ENCODE results near the gene TMEM132D. TPM values are rescaled to one million over a fixed set of nuclear protein-coding genes. Genes with fewer than 3 reads are reported as not detected.
"Not testable (repeated sequence)": the region's sequence is repeated elsewhere in the genome, so short reads cannot be mapped to it uniquely, and the experiment has no call there.

TMEM132D gene
- total RNA-seq, 5 donors from 2014 or later (not counting 1 experiment from before 2014, with no cell fraction given), result not detected

DNA sequence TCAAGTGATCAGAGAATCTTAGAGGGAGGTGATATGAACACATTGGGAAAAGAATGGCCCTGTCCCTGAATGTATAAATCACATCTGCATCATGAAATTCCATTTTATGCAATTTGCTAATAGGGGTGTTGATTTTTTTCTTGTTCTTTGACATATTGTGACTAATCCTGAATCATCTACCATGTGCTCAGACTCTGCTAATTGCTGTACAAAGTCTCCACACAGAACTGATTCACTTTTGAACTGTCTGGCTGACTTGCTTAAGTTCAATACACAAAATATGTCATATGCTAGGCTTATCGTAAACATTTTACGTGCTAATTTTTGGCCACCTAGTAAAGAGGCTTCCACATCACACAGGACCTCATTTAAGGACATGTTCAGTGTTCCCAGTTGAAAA, 2.6 kb downstream of the TMEM132D start:
- Mint-ChIP-seq H3K36me3 (no peaks in the 10 kb centered on the region), H3K4me1 (no peaks in the 10 kb centered on the region), H3K4me3 (no peak overlapping the region), H3K27ac (no peak overlapping the region), H3K27me3 (peaks cover 36 to 39% of the 10 kb centered on the region in 2 donors), H3K9me3 (no peaks in the 10 kb centered on the region)
- ATAC-seq (replicated peaks in 1 of 4), result no peak
- DNase-seq, result no peak
- Histone ChIP-seq H3K9me3 (no peaks in the 10 kb centered on the region), H3K4me1 (ENCODE audit: control insufficient read depth in 1 of 2, extremely low read depth in 1 of 2, insufficient read depth in 2 of 2, low read length in 2 of 2) (no peaks in the 10 kb centered on the region), H3K27ac (ENCODE audit: low read length) (no peak overlapping the region), H3K27me3 (replicated peaks in 1 of 2; ENCODE audit: control insufficient read depth in 2 of 2, extremely low read depth in 1 of 2, insufficient read depth in 2 of 2, low read length in 1 of 2) (peaks cover 6 to 17% of the 10 kb centered on the region in 2 experiments), H3K4me3 (ENCODE audit: control insufficient read depth in 1 of 2, extremely low read depth in 1 of 2, low read length in 1 of 2) (no peak overlapping the region), H3K36me3 (ENCODE audit: control insufficient read depth in 2 of 2, extremely low read depth in 1 of 2, insufficient read depth in 1 of 2, low read length in 1 of 2) (no peaks in the 10 kb centered on the region)
- whole genome bisulfite sequencing (ENCODE audit: insufficient coverage), result no CpG with 5 or more reads among the region's 2 CpGs
- ChIA-PET CTCF (no interaction called here), POLR2A (no interaction called here)

DNA sequence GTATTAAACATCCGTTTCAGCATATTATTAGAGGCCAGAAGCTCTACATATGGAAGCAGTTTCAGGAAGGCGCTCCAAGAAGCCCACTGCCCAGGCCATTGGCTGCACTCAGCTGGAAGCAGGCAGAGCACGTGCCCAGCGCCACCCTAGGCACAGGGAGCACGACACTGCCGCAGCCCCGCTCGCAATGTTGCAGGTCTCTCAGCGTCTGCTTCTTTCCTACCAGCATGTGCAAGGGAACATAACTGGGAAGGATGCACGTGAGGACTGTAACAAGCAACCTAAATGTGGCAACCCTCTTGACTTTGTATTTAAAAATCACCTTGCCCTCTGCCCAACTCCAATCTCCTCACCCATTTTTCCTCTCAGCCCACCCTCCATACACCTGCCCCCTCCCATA, 3.5 kb downstream of the TMEM132D start:
- H3K4me3 Mint-ChIP-seq, result no peak overlapping the region
- H3K36me3 Mint-ChIP-seq, result no peaks in the 10 kb centered on the region
- peaks cover 29 to 33% of the 10 kb centered on the region in 2 donors for H3K27me3 Mint-ChIP-seq
- no peak for DNase-seq
- H3K27ac Mint-ChIP-seq, result no peak overlapping the region
- H3K4me3 ChIP-seq (ENCODE audit: control insufficient read depth in 1 of 2, extremely low read depth in 1 of 2, low read length in 1 of 2), result no peak overlapping the region
- H3K9me3 ChIP-seq, result no peaks in the 10 kb centered on the region
- CTCF ChIA-PET, result no interaction called here
- no peaks in the 10 kb centered on the region for H3K4me1 Mint-ChIP-seq
- H3K9me3 Mint-ChIP-seq, result no peaks in the 10 kb centered on the region
- no peak for ATAC-seq (replicated peaks in 1 of 4)
- no peak overlapping the region for H3K27ac ChIP-seq (ENCODE audit: low read length)
- 76% methylated on average over 10 of the region's 10 CpGs for WGBS (ENCODE audit: insufficient coverage)
- POLR2A ChIA-PET, result no interaction called here
- H3K27me3 ChIP-seq (replicated peaks in 1 of 2; ENCODE audit: control insufficient read depth in 2 of 2, extremely low read depth in 1 of 2, insufficient read depth in 2 of 2, low read length in 1 of 2), result peaks cover 6 to 17% of the 10 kb centered on the region in 2 experiments
- H3K36me3 ChIP-seq (ENCODE audit: control insufficient read depth in 2 of 2, extremely low read depth in 1 of 2, insufficient read depth in 1 of 2, low read length in 1 of 2), result no peaks in the 10 kb centered on the region
- no peaks in the 10 kb centered on the region for H3K4me1 ChIP-seq (ENCODE audit: control insufficient read depth in 1 of 2, extremely low read depth in 1 of 2, insufficient read depth in 2 of 2, low read length in 2 of 2)

DNA sequence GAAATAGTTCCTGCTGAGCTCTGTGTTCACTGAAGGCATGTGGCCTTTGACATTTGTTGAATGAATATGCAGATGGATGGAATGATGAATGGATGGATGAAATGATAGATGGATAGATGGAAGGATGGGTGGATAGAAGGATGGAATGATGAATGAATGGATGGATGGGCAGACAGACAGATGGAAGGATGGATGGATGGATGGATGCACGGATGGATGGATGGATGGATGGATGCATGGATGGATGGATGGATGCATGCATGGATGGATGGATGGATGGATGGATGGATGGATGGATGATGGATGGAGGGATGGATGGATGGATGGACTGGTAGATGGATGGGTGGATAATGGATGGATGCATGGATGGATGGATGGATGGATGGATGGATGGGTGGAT, 4.8 kb downstream of the TMEM132D start:
- H3K36me3 Mint-ChIP-seq; H3K4me3 ChIP-seq (ENCODE audit: control insufficient read depth in 1 of 2, extremely low read depth in 1 of 2, low read length in 1 of 2); H3K9me3 ChIP-seq; H3K4me1 Mint-ChIP-seq; ATAC-seq (replicated peaks in 1 of 4); H3K9me3 Mint-ChIP-seq; H3K4me3 Mint-ChIP-seq; DNase-seq; H3K27ac Mint-ChIP-seq; POLR2A ChIA-PET; CTCF ChIA-PET; H3K36me3 ChIP-seq (ENCODE audit: control insufficient read depth in 2 of 2, extremely low read depth in 1 of 2, insufficient read depth in 1 of 2, low read length in 1 of 2); H3K27ac ChIP-seq (ENCODE audit: low read length); H3K4me1 ChIP-seq (ENCODE audit: control insufficient read depth in 1 of 2, extremely low read depth in 1 of 2, insufficient read depth in 2 of 2, low read length in 2 of 2): not testable (repeated sequence)
- peaks cover 19 to 23% of the 10 kb centered on the region in 2 donors for H3K27me3 Mint-ChIP-seq
- peaks cover 3 to 14% of the 10 kb centered on the region in 2 experiments for H3K27me3 ChIP-seq (replicated peaks in 1 of 2; ENCODE audit: control insufficient read depth in 2 of 2, extremely low read depth in 1 of 2, insufficient read depth in 2 of 2, low read length in 1 of 2)
- 100% methylated on average over 1 of the region's 1 CpG for WGBS (ENCODE audit: insufficient coverage)

DNA sequence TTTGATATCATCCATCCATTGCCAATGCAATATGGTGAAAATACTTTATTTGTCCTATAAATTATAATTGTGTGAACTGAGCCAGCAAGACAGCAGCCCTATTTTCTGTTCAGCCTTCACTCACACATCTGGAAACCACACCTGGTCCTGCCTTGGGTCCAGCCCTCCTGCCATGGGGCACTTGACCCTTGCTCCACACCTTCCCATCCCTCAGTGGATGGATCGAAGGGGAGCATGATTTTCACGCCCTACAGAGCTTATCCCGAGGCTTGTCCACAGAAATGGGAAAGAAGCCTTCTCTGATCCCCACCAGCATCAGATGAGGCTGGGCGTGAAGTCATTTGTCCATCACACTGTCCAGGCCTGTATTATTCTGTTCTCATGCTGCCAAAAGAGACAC, 10.1 kb downstream of the TMEM132D start:
- H3K27me3 ChIP-seq (replicated peaks in 1 of 2; ENCODE audit: control insufficient read depth in 2 of 2, extremely low read depth in 1 of 2, insufficient read depth in 2 of 2, low read length in 1 of 2), result peaks cover 0 to 7% of the 10 kb centered on the region in 2 experiments
- no peak overlapping the region for H3K27ac ChIP-seq (ENCODE audit: low read length)
- Mint-ChIP-seq H3K36me3 (no peaks in the 10 kb centered on the region), H3K4me3 (no peak overlapping the region), H3K27ac (no peak overlapping the region), H3K4me1 (no peaks in the 10 kb centered on the region), H3K9me3 (no peaks in the 10 kb centered on the region), H3K27me3 (no peaks in the 10 kb centered on the region)
- DNase-seq, result no peak
- no CpG with 5 or more reads among the region's 4 CpGs for WGBS (ENCODE audit: insufficient coverage)
- no peaks in the 10 kb centered on the region for H3K9me3 ChIP-seq
- H3K4me3 ChIP-seq (ENCODE audit: control insufficient read depth in 1 of 2, extremely low read depth in 1 of 2, low read length in 1 of 2), result no peak overlapping the region
- no peaks in the 10 kb centered on the region for H3K4me1 ChIP-seq (ENCODE audit: control insufficient read depth in 1 of 2, extremely low read depth in 1 of 2, insufficient read depth in 2 of 2, low read length in 2 of 2)
- no peak for ATAC-seq (replicated peaks in 1 of 4)
- ChIA-PET CTCF (no interaction called here), POLR2A (no interaction called here)
- no peaks in the 10 kb centered on the region for H3K36me3 ChIP-seq (ENCODE audit: control insufficient read depth in 2 of 2, extremely low read depth in 1 of 2, insufficient read depth in 1 of 2, low read length in 1 of 2)

DNA sequence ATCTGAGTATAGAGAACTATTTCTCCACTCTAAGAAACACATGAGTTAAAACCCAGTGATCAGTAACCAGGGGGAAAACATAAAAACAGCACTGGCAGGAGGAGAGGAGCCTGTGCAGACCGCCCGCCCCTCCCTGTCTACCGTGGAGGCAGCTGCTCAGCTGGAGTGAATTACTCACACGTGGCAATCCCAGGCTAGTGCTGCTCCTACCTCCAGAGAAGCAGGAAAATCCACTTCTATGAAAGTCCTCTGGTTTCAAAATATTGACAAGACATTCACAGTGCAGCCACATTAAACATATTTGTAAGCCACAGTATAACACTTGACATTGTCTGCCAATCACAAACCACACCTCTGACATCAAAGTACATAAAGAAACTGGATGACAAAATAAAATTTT, 16.7 kb downstream of the TMEM132D start:
- H3K4me1 Mint-ChIP-seq, result no peaks in the 10 kb centered on the region
- WGBS (ENCODE audit: insufficient coverage), result 42% methylated on average over 4 of the region's 4 CpGs
- CTCF ChIA-PET, result no interaction called here

DNA sequence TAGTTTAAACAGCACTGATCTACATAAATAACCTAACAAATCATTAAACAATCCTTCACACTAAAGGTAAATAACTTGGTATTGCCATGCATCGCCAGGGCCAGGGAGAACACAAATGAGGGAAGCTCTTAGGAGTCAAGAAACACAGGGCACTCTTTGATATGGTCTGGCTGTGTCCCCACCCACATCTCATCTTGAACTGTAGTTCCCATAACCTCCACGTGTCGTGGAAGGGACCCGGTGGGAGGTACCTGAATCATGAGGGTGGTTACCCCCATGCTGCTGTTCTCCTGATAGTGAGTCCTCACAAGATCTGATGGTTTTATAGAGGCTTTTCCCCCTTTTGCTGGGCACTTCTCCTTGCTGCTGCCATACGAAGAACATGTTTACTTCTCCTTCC, 17.3 kb downstream of the TMEM132D start:
- ATAC-seq (replicated peaks in 1 of 4) (no peak), DNase-seq (no peak)
- Mint-ChIP-seq H3K4me1 (no peaks in the 10 kb centered on the region), H3K27me3 (no peaks in the 10 kb centered on the region), H3K36me3 (no peaks in the 10 kb centered on the region), H3K9me3 (peaks cover 0 to 2% (median 0%) of the 10 kb centered on the region in 3 donors), H3K27ac (no peak overlapping the region), H3K4me3 (no peak overlapping the region)
- Histone ChIP-seq H3K27me3 (replicated peaks in 1 of 2; ENCODE audit: control insufficient read depth in 2 of 2, extremely low read depth in 1 of 2, insufficient read depth in 2 of 2, low read length in 1 of 2) (peaks cover 0 to 5% of the 10 kb centered on the region in 2 experiments), H3K9me3 (no peaks in the 10 kb centered on the region), H3K4me1 (ENCODE audit: control insufficient read depth in 1 of 2, extremely low read depth in 1 of 2, insufficient read depth in 2 of 2, low read length in 2 of 2) (no peaks in the 10 kb centered on the region), H3K4me3 (ENCODE audit: control insufficient read depth in 1 of 2, extremely low read depth in 1 of 2, low read length in 1 of 2) (no peak overlapping the region), H3K27ac (ENCODE audit: low read length) (no peak overlapping the region), H3K36me3 (ENCODE audit: control insufficient read depth in 2 of 2, extremely low read depth in 1 of 2, insufficient read depth in 1 of 2, low read length in 1 of 2) (no peaks in the 10 kb centered on the region)
- CTCF ChIA-PET, result no interaction called here
- POLR2A ChIA-PET, result no interaction called here
- no CpG with 5 or more reads among the region's 5 CpGs for WGBS (ENCODE audit: insufficient coverage)

More for the DNA sequence above, 16.7 kb downstream of the TMEM132D start:
- Mint-ChIP-seq H3K27ac (no peak overlapping the region), H3K27me3 (no peaks in the 10 kb centered on the region), H3K4me3 (no peak overlapping the region), H3K9me3 (peaks cover 0 to 2% (median 0%) of the 10 kb centered on the region in 3 donors), H3K36me3 (no peaks in the 10 kb centered on the region)
- Histone ChIP-seq H3K9me3 (no peaks in the 10 kb centered on the region), H3K36me3 (ENCODE audit: control insufficient read depth in 2 of 2, extremely low read depth in 1 of 2, insufficient read depth in 1 of 2, low read length in 1 of 2) (no peaks in the 10 kb centered on the region), H3K4me1 (ENCODE audit: control insufficient read depth in 1 of 2, extremely low read depth in 1 of 2, insufficient read depth in 2 of 2, low read length in 2 of 2) (no peaks in the 10 kb centered on the region), H3K4me3 (ENCODE audit: control insufficient read depth in 1 of 2, extremely low read depth in 1 of 2, low read length in 1 of 2) (no peak overlapping the region), H3K27me3 (replicated peaks in 1 of 2; ENCODE audit: control insufficient read depth in 2 of 2, extremely low read depth in 1 of 2, insufficient read depth in 2 of 2, low read length in 1 of 2) (peaks cover 0 to 5% of the 10 kb centered on the region in 2 experiments), H3K27ac (ENCODE audit: low read length) (no peak overlapping the region)
- DNase-seq (no peak), ATAC-seq (replicated peaks in 1 of 4) (no peak)
- POLR2A ChIA-PET, result no interaction called here

DNA sequence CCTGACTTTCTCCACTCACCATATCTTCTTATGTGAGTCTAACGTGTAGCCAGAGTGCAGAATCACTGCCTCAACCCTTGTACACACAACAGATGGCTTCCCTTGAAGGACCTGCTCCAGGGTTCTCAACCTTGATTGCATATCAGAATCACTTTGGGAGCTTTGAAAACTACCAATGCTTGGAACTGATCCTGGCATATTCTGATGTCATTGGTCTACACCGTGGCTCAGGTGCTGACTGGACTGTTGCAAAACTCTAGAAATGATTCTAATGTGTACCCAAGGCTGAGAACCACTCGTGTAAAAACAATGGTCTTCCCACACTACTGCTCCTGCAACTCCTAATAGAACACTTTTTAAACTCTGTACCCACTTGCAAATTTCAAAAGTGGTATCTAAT, 18.5 kb downstream of the TMEM132D start:
- DNase-seq, result no peak
- Histone ChIP-seq H3K27ac (ENCODE audit: low read length) (no peak overlapping the region), H3K4me1 (ENCODE audit: control insufficient read depth in 1 of 2, extremely low read depth in 1 of 2, insufficient read depth in 2 of 2, low read length in 2 of 2) (no peaks in the 10 kb centered on the region), H3K36me3 (ENCODE audit: control insufficient read depth in 2 of 2, extremely low read depth in 1 of 2, insufficient read depth in 1 of 2, low read length in 1 of 2) (no peaks in the 10 kb centered on the region), H3K4me3 (ENCODE audit: control insufficient read depth in 1 of 2, extremely low read depth in 1 of 2, low read length in 1 of 2) (no peak overlapping the region), H3K9me3 (no peaks in the 10 kb centered on the region), H3K27me3 (replicated peaks in 1 of 2; ENCODE audit: control insufficient read depth in 2 of 2, extremely low read depth in 1 of 2, insufficient read depth in 2 of 2, low read length in 1 of 2) (no peaks in the 10 kb centered on the region)
- ChIA-PET POLR2A (no interaction called here), CTCF (no interaction called here)
- WGBS (ENCODE audit: insufficient coverage), result 14% methylated on average over 1 of the region's 3 CpGs
- ATAC-seq (replicated peaks in 1 of 4), result no peak
- peaks cover 0 to 2% (median 0%) of the 10 kb centered on the region in 3 donors for H3K9me3 Mint-ChIP-seq
- H3K4me1 Mint-ChIP-seq, result no peaks in the 10 kb centered on the region
- no peaks in the 10 kb centered on the region for H3K36me3 Mint-ChIP-seq
- no peak overlapping the region for H3K4me3 Mint-ChIP-seq
- no peaks in the 10 kb centered on the region for H3K27me3 Mint-ChIP-seq
- no peak overlapping the region for H3K27ac Mint-ChIP-seq

Data from T-cell (primary cell).